DMS79 (cell line): ENCODE results near the gene TEX26.

Experiments used
- DNase-seq: peaks from one replicate; lab custom pipeline; 2025; lab: John Stamatoyannopoulos, UW

Gene TEX26

GRCh38 chr13:31011901-31012654 is 79.6 kb downstream of the TEX26 start:
- no peak for DNase-seq

- no peak for DNase-seq
Measured at GRCh38 chr13:31012655-31013024, 80.2 kb downstream of the TEX26 start.

- DNase-seq = no peak
Measured at GRCh38 chr13:31014456-31014855, 82.0 kb downstream of the TEX26 start.

DNA sequence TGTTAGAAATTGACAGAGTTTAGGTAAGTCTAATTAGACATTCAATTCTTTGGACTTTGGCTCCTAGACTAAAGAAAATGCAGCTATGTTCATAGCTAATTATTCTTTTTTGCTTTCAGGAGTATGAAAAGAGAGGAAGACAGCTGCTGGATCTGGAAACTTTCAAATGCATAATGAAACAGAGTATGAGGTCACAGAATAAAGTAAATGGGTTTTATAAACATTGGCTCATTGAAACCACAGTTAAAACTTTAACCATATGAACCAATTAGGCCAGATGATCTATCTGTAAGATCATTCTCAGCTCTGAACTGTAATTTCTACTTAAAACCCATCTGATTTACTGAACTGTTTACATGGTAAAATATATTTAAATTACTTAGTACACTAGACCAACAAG is 82.7 kb downstream of the TEX26 start:
- DNase-seq = no peak

DNA sequence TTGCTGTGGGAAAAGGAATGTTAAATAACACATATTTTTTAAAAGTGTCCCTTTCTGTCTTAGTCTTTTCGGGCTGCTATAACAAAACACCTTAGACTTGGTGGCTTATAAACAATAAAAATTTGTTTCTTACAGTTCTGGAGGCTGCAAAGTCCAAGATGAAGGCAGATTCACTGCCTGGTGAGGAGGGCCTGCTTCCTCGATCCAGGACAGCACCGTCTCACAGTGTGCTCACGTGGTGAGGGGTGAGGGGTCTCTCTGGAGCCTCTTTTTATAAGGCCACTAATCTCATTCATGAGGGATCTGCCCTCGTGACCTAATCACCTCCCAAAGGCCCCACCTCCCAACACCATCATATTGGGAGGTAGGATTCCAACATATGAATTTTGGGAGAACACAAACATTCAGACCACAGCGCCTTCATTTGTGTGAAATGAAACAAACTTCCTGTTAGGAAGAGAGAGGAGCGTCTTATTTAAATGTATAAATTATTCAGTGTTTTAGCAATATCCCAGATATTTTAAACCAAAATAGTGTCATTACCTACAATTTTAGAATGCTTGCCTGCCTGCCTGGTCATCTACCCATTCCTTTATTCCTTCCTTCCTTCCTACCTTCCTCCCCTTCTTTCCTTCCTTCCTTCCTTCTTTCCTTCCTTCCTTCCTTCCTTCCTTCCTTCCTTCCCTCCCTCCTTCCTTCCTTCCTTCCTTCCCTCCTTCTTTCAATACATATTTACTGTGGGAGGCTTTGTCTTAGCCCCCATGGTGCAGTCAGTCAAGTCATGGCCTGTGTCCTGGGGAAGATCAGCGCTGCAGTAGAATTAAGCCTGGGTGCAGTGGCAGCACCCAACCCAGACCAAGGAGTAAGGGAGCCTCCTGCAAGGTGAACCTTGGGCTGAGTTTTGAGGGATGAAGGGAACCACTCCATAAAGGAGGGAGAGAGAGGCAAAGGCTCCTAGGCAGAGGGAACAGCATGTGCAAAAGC is 84.2 kb downstream of the TEX26 start:
- no peak for DNase-seq

GRCh38 chr13:31018511-31018910 is 86.1 kb downstream of the TEX26 start:
- no peak for DNase-seq

DNA sequence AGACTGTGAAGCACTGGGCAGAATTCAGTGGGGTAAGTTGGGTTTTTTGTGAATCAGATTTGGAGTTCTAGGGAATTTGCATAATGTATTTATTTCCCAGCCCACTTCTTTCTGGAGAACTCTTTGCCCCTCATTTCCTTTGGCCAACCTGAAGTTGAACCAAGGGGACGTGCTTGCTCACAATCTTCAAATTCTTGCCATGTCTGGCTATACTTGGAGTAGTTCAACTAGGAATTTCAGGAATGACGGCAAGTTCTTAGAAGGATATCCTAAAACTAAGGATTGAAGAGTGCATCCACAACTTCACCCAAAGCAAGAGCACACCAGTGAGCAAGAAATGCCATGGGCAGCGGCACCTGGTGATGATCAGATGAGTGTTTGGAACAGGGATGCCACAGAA is 88.5 kb downstream of the TEX26 start:
- DNase-seq = no peak

GRCh38 chr13:31022288-31022895 is 89.9 kb downstream of the TEX26 start:
- no peak for DNase-seq

GRCh38 chr13:31022928-31023530 is 90.6 kb downstream of the TEX26 start:
- no peak for DNase-seq
